Fibroblast of lung (primary cell): ENCODE measurements around the gene GADL1.

Source experiments
- CTCF ChIP-seq, 2 donors: IDR thresholded peaks in 1 of 2; conservative IDR thresholded peaks in 1 of 2; 1 replicate in 1 of 2; 2 replicates in 1 of 2; pipeline ENCODE4 v1.5.1; 2011 to 2012; ENCODE audit warnings: low read length in 2 of 2, control low read depth in 1 of 2, inconsistent platforms in 1 of 2, low read depth in 1 of 2, mild to moderate bottlenecking in 1 of 2
- EZH2 ChIP-seq: IDR thresholded peaks from 2 replicates; pipeline ENCODE4 v1.5.1; 2012; ENCODE audit warnings: low read length, control low read depth, mild to moderate bottlenecking; ENCODE audit errors: missing control alignments

- TF ChIP-seq CTCF (conservative IDR thresholded peaks at IDR 0.05 in 1 of 2, IDR thresholded peaks at IDR 0.05 in 1 of 2; ENCODE audit: low read depth in 1 of 2, low read length in 2 of 2) (no peak), EZH2 (no peak)
These were observed 210.1 kb downstream of the GADL1 start for GRCh38 chr3:30684356-30684755.
